ENCODE data around the gene CASP10.
"Not testable (repeated sequence)": the region's sequence is repeated elsewhere in the genome, so short reads cannot be mapped to it uniquely, and the experiment has no call there.

The CASP10 gene

DNA sequence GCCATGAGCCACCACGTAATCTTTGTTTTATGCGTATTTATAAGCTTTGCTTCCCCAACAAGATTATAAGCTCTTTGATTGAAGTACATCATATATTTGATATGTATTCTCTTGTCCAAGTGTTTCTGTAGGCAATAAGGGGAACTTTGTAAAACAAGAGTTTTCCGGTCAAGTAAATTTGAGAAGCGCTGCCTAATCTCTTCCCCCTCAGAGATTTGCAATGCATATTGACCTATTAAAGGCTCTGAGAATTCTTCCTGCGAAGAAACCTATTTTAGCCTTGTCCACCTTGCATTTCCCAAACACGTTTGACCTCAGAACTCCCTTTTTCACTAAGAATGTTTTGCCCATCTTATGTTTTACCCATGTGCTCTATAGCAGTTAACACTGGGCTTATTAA, 26.9 kb upstream of the CASP10 start:
- DNase-seq = no peak

DNA sequence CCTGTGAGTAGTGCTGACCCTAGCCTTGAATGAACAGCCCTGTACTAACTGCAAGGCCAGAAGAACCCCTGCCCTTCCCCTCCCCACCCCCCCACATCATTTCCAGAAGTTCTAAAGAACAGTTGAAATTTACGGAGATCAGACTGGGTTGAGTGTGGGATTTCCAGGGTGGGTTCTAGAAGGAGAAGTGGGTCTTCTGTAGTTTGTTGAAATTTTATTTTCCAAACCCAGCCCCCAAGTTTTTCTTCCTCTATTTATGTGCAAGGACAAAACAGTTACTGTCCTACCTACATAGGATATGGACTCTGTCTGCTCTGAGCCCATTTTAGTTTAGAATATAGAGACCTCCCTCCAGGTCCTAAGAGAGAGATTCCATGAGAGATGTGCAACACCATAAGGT, 26.3 kb upstream of the CASP10 start:
- no peak for DNase-seq

DNA sequence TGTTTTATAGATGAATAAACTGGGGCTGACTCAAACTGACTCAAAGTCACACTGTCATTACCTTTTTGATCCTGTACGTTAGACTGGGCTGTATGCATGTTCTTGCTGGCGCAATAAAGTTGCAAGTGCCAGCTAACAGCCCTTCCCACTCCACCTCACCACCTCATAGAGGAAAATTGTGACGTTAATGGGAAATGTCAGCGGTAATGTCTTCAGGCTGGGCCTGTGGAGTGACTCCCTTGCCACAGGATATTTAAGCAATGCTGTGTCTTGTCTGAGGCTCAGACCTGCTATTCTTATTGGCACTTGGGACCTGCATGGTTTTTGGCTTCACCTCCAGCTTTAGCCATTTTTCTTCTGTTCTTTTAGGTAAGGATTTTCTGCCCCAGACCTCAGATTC, 25.2 kb upstream of the CASP10 start:
- no peak for DNase-seq

DNA sequence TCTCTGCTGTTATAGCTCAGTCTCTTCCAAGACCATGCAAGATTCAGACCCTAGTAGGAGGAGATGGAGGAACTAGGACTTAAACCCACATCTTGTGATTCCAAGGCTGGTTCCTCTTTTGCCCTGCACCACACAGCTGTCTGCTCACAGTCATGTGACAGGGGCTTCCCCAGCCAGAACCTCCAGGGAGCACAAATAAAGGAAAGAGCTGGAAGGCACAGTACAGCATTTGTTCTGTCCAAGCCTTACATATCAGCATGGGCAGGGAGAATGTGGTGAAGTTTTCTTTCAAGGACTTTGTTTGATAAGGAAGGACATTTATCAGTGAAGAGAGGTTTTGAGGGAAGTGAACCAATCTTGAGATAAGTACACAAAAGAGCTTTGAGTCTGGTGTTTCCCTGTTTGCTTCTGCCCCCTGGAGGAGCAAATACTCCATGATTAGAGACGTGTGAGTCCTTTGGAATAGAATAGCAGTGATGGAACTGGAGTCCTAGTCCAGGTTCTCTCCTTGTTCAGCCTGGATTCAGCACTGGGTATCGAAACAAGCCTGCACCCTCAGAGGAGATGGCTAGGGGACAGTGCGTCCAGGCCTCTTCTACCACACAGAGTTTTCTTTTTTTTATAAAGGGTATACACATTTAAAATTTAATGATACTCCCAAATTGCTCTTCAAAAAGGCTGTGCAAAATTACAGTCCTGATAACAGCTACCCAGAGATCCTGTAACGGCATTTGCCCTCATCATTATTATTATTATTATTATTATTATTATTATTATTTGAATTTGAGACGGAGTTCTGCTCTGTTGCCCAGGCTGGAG, 24.6 kb upstream of the CASP10 start:
- peak; percentile 47 for DNase-seq

- no peak for DNase-seq
Measured at GRCh38 chr2:201164166-201164565, 18.8 kb upstream of the CASP10 start.

DNA sequence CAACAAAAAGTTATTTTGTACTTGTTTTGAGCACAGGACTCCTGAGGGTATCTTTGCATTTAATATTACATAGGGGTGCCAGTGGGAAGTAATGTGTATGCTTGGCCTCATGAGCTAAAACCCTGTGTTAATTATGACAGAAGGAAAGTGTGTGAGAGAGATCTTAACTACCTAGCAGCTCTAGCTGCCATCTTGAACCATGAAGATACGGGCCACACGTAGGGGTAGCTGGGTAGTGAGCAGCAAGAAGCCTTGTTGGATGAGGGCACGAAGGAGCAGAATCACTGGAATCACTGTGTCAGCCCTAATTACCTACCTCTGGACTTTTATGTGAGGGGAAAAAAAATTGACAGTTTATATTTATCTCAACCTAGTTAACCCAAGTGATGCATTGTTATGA, 15.4 kb upstream of the CASP10 start:
- no peak for DNase-seq

DNA sequence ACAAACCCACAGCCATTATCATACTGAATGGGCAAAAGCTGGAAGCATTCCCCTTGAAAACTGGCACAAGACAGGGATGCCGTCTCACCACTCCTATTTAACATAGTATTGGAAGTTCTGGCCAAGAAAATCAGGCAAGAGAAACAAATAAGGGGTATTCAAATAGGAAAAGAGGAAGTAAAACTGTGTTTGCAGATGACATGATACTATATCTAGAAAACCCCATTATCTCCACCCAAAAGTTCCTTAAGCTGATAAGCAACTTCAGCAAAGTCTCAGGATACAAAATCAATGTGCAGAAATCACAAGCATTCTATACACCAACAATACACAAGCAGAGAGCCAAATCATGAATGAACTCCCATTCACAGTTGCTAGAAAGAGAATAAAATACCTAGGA, 14.4 kb upstream of the CASP10 start:
- DNase-seq = not testable (repeated sequence)

DNA sequence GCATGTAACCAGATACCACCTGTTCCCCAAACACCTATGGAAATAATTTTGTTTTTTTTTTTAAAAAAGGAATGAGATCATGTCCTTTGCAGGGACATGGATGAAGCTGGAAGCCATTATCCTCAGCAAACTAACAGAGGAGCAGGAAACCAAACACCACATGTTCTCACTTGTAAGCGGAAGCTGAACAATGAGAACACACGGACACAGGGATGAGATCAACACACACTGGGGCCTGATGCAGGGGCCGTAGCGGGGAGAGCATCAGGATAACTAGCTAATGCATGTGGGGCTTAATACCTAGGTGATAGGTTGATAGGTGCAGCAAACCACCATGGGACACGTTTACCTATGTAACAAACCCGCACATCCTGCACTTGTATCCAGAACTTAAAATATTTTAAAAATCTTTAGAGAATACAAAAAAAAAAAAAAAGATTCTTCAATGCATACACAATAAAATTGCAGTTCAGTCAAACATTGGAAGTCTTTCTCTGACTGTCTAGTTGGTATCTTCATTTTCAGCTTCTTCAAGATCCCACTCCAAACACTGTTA, 11.6 kb upstream of the CASP10 start:
- DNase-seq = no peak

DNA sequence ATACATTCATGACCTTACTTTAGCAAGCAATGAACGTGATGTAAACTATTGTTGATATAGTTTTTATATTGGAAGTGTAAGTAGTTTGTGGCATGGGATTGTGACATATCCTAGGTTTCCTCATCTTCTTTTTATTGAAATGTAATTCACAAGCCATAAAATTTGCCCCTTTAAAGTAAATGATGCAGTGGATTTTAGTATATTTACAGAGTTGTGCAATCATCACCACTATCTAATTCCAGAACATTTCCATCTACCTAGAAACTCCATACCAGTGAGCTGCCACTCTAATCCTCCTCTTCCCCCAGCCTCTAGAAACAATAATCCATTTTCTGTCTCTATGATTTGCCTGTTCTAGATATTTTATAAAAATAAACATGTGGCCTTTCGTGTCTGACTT, 10.7 kb upstream of the CASP10 start:
- DNase-seq = no peak

DNA sequence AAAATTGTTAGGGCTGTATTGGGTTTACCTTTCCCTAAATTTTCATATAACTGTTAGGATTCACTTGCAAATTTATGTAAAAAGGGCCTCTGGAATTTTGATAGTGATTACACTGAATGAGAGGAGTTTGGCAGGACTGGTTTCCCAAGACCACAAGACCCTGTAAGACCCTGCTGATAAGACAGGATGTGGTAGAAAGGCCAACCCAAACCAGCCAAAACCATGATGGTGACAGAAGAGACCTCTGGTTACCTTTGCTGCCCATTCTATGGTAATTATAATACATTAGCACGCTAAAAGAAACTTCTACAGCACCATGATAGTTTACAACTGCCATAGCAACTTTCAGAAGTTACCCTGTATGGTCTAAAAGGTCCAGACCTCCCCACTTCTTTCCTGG, 8.3 kb upstream of the CASP10 start:
- no peak for DNase-seq

GRCh38 chr2:201176081-201176481, 6.9 kb upstream of the CASP10 start:
- DNase-seq = no peak

DNA sequence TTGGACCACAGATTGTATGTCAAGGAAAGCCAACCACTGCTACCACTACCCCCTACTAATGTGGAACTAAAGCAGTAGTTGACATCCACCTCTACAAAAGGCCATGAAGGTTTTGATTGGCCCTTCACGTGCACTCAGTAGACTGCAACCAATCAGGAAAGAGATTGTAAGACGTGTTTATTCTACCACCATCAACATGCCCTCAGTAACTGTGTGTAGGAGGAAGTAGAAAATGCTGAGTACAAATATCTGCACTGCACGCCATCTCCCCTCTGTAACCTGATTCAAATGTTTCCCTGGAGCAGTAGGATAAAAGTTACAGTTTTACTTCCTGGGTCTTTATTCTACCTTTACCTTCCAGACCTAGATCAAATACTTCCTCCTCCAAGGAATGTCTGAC, 2.9 kb upstream of the CASP10 start:
- no peak for DNase-seq

DNA sequence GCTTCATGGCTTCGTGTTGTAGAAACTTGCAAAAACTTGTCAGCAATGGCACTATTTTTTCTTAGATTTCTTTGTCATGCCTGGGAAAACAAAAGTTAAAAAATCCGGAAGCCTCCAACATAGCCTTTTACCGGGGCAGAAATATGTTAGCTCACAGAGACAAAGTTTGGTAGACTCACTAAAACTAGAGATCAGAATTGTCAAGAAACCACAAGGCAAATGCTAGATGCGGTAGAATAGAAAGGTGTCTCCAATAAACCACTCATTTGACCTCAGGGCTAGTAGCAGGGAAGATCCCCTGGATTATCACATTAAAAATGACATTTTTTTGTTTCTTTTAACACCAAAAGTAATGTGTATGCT, 405 bp downstream of the CASP10 start:
- DNase-seq = no peak

- not testable (repeated sequence) for DNase-seq
Measured at GRCh38 chr2:201183835-201184234, 894 bp downstream of the CASP10 start.

GRCh38 chr2:201184248-201184647, 1.3 kb downstream of the CASP10 start:
- DNase-seq = not testable (repeated sequence)

- no peak for DNase-seq
Measured at GRCh38 chr2:201185863-201186262, 2.9 kb downstream of the CASP10 start.

- DNase-seq = no peak
Measured at GRCh38 chr2:201186982-201187381, 4.0 kb downstream of the CASP10 start.

- DNase-seq = no peak
Measured at GRCh38 chr2:201188449-201188848, 5.5 kb downstream of the CASP10 start.

GRCh38 chr2:201191132-201191875, 8.4 kb downstream of the CASP10 start:
- no peak for DNase-seq

DNA sequence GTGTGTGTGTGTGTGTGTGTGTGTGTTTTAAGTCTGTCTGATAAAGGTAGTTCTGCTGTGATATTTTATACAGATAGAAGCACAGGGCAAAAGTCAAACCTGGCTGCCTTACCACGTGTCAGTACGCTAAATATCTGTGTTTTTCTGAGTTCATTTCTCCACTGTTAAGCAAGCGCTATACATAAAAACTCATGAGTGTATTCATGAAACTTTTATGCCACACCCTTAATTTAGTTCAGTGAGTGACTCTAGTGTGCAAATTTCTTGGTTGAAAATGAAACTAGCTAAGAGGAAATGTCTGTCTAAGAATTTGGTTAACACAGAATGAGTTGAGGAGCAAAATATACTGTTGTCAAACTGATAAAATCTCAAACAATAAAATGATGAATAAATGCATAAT, 11.2 kb downstream of the CASP10 start:
- no peak for DNase-seq

DNA sequence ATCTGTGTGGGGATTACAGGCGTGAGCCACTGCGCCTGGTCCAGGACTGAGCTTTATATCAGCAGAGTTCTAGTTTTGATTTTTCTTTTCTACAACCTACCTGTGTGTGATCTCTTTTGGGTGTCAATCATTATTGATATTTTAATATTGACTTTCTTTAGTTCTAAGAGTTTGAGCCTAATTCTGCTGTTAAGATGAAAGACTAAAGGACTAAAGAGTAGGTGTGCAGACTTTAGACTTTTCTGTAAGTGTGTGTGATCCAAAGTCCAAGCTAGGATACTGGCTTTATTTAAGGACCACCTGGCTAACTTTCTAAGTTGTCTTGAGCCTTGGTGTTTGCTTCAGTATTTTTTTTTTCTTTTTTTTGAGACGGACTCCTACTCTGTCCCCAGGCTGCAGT, 12.4 kb downstream of the CASP10 start:
- no peak for DNase-seq

- DNase-seq = no peak
Measured at GRCh38 chr2:201196003-201196402, 13.1 kb downstream of the CASP10 start.

- no peak for DNase-seq
Measured at GRCh38 chr2:201196803-201197202, 13.9 kb downstream of the CASP10 start.

- no peak for DNase-seq
Measured at GRCh38 chr2:201197781-201198180, 14.8 kb downstream of the CASP10 start.

All from left hindlimb (tissue), 1 donor.